Keratinocyte (primary cell): Measurements from ENCODE around the gene PIBF1.

Experiments
- CTCF ChIP-seq, 3 experiments: IDR thresholded peaks in 1 of 3; conservative IDR thresholded peaks in 1 of 3; optimal IDR thresholded peaks in 1 of 3; 2 replicates in 2 of 3; 3 replicates in 1 of 3; pipeline versions ENCODE3 to v1.5.1; 2011; ENCODE audit warnings: low read length in 3 of 3, mild to moderate bottlenecking in 3 of 3, moderate library complexity in 2 of 3, control low read depth in 1 of 3, inconsistent platforms in 1 of 3; ENCODE audit not compliant: insufficient read depth in 2 of 3; ENCODE audit errors: extremely low read depth in 1 of 3
- EZH2 ChIP-seq: IDR thresholded peaks from one replicate; pipeline ENCODE4 v1.6.1; 2012; ENCODE audit warnings: inconsistent platforms, mild to moderate bottlenecking, low read length, moderate library complexity

GRCh38 chr13:73061876-73062275, 279.9 kb downstream of the PIBF1 start:
- TF ChIP-seq CTCF (optimal IDR thresholded peaks at IDR 0.05 in 1 of 3, IDR thresholded peaks at IDR 0.05 in 1 of 3, conservative IDR thresholded peaks at IDR 0.05 in 1 of 3; ENCODE audit: extremely low read depth in 1 of 3, insufficient read depth in 2 of 3, low read length in 3 of 3) (no peak), EZH2 (no peak)
